ELF-1 (cell line): ENCODE measurements around the gene TUBA3D.
A peak's percentile ranks its signal among the peaks of the same experiment; 100 is the strongest.
"Not testable (repeated sequence)": the region's sequence is repeated elsewhere in the genome, so short reads cannot be mapped to it uniquely, and the experiment has no call there.

Source experiments
- DNase-seq: peaks from one replicate; pipeline ENCODE4 v3.0.0-alpha.2; 2016; ENCODE audit warnings: low read depth, low spot score

TUBA3D gene

DNA sequence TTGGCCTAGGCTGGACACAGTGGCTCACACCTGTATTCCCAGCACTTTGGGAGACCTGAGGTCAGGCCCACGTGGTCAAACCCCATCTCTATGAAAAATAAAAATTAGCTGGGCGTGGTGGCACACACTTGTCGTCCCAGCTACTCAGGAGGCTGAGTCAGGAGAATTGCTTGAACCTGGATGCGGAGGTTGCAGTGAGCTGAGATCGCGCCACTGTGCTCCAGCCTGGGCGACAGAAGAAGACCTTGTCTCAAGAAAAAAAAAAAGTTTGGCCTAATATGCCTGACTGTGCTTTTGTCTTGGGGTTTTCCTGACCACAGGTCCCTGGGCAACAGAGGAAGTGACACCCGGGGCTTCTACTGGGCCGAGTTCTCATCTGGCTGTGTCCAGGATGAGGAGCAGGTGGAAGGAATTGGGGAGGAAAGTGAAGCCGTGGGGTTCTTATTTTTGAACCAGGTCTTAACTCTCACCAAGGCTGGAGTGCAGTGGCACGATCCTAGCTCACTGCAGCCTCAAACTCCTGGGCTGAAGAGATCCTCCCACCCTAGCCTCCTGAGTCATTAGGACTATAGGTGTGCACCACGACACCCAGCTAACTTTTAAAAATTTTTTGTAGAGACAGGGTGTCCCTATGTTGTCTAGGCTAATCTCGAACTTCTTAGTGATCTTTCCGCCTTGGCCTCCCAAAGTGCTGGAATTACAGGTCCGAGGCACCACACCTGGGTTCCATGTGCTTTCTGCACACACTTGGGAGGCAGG is 38.7 kb downstream of the TUBA3D start:
- DNase-seq, result not testable (repeated sequence)

- DNase-seq, result not testable (repeated sequence)
These were observed 39.3 kb downstream of the TUBA3D start for GRCh38 chr2:131515235-131515634.

DNA sequence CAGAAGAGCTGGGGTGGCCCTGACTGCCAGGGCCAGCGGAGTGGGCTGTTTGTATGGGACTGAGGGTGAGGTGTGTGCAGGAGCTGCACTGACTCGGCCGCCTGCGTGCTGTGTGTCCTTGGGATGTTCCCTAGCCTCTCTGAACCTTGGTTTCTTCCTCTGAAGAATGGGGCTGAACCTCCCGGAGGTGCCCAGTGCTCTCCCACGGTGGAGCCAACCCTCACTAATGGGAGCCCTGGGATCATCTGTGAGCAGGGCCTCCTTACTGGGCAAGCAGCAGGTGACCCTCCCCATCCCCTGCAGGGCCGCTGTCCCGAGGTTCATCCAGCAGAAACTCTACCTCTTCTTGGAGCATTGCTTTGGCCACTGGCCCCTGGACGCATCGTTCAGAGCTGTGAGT is 40.1 kb downstream of the TUBA3D start:
- no peak for DNase-seq

DNA sequence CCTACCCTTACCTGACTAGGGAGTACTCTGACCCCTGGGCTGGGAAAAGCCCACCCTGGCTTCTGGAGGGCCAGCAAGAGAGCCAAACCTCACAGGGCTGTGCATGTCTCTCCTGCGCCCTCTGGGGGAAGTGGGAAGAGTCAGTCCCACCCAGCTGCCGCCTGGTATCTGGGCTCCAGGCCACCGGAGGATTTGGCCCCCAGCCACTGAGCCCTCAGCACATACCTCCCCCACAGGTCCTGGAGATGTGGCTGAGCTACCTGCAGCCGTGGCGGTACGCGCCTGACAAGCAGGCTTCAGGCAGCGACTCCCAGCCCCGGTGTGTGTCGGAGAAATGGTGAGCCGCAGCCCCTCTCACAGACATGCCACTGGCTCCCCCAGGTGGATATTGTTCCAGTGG is 40.7 kb downstream of the TUBA3D start:
- peak; percentile 48 for DNase-seq

DNA sequence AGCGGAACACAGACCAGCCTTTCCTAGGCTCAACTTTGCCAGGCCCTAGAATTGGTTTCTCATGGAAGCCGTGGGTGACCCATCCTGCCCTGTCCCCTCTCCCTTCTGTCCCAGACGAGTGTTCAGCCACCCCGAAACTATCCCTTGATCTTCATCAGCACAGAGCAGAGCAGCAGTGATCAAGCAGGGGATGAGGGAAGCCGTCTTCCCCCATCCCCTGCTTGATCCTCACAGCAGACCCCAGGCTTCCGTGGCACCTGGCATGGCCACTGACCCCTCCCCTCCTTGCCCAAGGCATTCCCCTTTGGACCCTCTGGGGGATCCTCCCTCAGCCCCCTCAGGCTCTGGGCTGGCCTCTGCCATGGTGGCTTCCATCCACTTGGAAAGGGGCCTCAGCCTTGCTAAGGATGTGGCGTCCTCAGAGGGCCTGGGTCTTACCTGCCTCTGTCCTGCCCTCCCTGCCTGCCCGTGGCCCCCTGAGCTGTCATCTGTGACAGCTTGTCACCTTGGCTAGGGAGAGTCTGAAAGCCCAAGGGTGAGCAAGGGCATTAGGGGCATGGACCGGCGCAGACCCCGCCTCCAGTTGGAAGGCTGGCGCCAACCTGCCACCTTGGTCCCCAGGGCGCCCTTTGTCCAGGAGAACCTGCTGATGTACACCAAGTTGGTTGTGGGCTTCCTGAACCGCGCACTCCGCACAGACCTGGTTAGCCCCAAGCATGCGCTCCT is 41.4 kb downstream of the TUBA3D start:
- no peak for DNase-seq

DNA sequence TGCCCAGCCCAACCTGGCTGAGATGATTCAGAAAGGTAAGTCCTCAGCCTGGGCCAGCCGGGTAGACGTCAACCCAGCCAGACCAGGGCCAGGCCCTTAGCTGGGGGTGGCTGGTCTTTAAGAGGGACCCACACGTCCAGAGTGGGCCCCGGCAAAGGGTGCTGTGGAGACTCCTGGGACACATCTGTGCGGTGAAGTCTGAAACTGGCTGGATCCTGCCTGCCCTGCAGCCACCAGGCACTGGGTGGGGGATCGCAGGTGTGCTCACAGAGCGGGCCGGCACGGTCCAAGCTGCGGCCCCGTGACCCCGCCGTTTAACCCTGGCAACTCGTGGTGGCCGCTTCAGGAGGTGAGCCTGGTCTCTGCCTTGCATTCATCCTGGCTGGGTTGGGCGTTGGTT is 41.9 kb downstream of the TUBA3D start:
- not testable (repeated sequence) for DNase-seq

GRCh38 chr2:131518531-131518930 is 42.6 kb downstream of the TUBA3D start:
- not testable (repeated sequence) for DNase-seq

DNA sequence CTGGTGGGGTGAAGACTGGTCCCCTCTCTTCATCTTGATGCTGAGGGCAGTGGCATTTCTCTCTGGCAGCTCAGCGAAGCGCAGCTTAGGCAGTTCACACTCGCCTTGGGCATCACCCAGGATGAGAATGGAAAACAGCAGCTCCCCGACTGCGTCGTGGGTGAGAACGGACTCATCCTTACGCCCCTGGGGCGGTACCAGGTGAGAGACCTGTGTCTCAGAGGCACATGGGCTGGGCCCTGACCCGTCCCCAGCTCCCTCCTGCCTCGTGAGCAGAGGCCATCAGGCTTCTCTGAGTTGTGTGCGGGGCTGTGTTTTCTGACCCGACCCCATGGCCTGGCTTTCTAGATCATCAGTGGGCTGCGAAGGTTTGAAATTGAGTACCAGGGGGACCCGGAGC is 43.5 kb downstream of the TUBA3D start:
- no peak for DNase-seq

GRCh38 chr2:131519871-131520470 is 44.1 kb downstream of the TUBA3D start:
- DNase-seq, result not testable (repeated sequence)

DNA sequence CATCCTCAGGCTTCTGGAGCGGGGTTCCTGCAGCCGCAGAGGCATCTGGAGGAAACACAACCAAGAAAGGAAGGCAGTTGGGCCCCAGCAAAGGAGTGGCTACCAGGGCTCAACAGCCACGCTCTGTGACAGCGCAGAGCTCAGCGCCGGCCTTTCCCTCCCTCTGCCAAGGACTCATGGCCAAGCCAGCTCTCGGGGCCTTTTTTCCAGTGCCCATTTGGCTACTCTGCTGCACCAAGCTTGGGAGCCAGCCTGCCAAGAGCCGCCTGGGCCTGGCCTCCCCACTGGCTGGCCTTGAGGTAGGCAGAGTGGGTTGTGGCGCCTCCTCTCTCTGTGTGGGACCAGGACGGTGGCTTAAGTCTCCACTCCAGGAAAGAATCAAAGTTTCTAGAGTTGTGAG is 44.6 kb downstream of the TUBA3D start:
- no peak for DNase-seq

DNA sequence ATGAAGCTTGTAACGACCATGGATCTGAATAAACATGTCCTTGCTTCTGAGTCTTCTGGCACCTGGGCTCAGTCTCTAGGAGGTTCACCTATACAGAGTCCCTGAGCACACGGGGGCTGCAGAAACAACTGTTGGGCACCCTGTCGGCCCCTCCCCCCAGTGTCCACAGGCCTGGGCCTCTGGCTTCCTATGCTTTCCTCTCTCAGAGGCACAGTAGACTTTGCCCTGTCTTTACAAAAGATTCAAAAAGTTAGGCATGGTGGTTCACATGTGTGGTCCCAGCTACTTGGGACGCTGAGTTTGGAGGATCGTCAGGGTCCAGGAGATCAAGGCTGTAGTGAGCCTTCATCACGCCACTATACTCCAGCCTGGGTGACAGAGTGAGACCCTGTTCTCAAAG is 45.6 kb downstream of the TUBA3D start:
- DNase-seq, result not testable (repeated sequence)

GRCh38 chr2:131521961-131522781 is 46.3 kb downstream of the TUBA3D start:
- peak; percentile 50 for DNase-seq

GRCh38 chr2:131525256-131525655 is 49.3 kb downstream of the TUBA3D start:
- not testable (repeated sequence) for DNase-seq

DNA sequence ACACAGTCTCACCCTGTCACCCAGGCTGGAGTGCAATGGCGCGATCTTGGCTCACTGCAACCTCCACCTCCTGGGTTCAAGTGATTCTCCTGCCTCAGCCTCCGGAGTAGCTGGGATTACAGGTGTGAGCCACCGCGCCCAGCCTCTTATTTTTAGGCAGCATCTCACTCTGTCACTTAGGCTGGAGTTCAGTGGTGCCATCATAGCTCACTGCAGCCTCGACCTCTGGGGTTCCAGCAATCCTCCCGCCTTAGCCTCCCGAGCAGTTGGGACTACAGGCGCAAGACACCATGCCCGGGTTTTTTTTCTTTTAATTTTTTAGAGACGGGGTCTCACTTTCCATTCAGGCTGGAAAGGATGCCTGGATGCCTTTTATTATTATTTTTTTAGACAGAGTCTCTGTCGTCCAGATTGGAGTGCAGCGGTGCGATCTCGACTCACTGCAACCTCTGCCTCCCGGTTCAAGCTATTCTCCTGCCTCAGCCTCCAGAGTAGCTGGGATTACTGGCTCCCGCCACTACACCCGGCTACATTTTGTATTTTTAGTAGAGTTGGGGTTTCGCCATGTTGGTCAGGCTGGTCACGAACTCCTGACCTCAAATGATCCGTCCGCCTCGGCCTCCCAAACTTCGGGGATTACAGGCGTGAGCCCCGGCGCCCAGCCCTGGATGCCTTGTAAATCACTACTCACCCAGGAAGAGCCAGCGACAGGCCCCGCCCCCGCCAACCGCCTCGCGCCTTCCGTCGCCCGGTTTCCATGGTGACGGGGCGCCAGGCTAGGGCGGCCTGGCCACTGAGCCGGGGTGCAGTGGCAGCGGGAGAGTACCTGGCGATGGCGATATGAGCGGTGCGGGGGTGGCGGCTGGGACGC is 51.4 kb downstream of the TUBA3D start, which contains the start of gene CCDC74A:
Gene CCDC74A, plus strand, starts transcription at position 758 of the 871 bp plus-strand sequence. Its CDS starts 83 bp downstream, at position 841.
- peak; percentile 74 for DNase-seq

DNA sequence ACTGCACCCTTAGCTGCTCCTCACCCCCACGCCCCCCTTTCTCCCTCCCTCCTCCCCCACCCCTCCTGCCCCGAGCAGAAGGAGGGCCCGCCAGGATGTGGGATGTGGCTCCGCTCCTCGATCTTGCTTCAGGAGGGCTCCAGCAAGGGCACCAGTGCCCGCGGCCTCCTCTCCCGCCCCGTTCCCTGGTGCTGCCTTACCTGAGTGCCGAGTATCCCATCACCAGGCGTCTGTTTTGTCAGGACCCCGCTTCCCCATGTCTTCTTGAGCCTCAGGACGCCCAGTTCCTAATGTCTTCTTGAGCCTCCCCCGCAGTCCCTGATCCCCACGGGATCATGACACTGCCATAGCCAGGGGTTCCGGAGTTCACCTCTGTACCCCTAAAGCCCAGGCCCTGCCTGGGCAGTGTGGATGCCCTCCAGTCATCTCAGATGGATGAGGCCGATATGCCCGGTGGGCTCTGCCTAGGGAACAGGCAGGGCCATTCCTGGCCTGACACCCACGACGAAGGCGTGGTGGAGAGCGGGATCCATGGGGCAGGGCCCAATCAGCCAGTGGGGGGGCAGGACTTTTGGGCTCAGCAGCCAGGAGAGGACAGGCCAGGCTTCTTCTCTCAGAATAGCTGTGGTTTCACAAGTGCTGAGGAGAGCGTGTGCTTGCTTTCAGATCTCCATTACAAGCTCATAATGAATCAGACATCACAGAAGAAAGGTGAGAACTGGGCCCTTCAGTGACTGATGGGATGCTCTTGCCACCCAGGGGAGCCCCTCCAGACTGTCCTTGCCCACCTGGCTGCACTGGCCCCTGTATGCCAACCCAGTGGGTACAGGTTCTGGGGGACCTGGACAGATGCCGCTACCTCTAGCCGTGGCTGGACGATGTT is 53.3 kb downstream of the TUBA3D start:
- DNase-seq, result not testable (repeated sequence)

DNA sequence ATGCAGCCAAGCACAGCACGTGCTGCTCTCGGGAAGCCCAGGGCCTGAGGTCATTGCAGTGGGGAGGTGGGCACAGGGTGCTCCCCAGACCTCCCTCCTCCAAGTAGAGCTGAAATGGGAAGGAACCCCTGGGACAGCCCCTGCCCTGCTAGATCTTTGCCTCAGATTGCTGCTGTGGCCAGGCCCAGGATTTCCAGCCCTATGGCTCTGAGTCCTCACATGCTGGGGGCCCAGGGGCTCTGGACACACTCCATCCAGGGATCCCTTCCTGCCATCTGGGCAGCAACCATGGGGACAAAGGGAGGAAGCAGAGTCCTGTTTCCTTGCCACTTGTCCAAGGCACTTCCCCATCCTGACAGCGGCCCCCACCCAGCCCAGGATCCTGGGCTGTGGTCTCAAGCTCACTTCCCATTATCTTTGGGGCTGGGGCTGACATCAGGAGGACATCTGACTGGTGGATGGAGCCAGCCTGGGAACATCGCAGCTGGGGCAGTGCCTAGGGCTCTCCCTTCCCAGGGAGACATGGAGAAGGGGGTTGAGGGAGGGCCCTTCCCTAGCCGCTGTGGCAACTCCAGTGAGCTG is 54.0 kb downstream of the TUBA3D start:
- DNase-seq, result not testable (repeated sequence)

- not testable (repeated sequence) for DNase-seq
These were observed 54.9 kb downstream of the TUBA3D start for GRCh38 chr2:131530626-131531344.

DNA sequence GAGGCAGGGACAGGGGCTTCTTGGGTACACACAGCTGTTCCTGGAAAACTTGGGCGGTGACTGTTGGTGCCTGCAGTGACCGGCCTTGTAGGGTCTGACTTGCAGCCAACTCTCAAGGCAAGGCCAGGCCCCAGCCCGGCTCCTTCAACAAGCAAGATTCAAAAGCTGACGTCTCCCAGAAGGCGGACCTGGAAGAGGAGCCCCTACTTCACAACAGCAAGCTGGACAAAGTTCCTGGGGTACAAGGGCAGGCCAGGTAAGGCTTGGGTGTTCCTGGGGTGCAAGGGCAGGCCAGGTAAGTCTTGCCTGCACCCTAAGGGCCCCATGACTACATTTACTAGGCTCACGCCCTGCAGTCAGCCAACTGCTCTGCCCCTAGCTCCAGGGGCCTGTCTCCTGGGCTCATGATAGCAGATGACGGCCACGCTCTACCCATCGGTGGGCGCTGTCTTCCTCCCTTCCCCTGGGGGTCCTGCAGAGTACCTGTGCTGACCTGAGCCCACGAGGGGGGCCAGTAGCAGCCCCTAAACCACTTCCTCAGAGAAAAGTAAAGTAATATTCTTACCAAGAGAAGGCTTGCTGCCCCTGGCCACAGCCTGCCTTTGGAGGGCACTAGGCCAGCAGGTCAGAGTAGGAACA is 55.7 kb downstream of the TUBA3D start:
- not testable (repeated sequence) for DNase-seq
